GM21576 (cell line): ENCODE data around the gene C1QTNF6.

Source experiments
- ATAC-seq: cut with Tn5 transposase; IDR thresholded peaks from one replicate; pipeline ENCODE4 v1.9.1; 2021; ENCODE audit warnings: mild to moderate bottlenecking, moderate library complexity; ENCODE audit not compliant: unreplicated experiment

Gene C1QTNF6

DNA sequence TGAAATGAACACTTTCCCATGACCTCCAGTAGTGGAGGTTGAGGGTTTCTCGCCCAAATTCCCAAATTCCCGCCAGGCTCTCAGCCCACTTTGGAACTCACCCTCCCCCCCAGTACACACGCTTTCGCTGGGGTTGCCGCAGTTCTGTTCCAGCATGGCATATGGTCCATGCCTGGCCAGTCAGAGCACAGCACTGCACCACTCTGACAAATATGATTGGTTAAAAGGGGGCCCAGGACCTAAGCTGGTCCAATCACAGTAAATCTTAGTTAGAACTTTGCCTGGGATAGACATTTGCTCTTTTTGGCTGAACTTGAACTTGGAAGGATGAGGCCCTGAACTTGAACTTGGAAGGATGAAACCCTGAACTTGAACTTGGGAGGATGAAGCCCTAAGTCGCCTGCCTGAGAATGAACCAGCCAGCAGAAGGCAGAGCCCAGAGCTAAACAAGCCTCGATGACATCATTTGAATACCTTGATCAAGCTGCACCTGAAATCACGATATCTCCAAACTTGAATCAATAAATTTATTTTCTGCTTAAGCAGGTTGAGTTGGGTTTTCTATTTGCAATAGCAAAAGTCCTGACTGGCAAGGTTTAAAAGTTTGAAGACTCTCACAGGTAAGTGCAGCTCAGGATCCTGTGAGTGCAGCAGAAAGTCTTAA is 36.8 kb upstream of the C1QTNF6 start:
- no peak for ATAC-seq

DNA sequence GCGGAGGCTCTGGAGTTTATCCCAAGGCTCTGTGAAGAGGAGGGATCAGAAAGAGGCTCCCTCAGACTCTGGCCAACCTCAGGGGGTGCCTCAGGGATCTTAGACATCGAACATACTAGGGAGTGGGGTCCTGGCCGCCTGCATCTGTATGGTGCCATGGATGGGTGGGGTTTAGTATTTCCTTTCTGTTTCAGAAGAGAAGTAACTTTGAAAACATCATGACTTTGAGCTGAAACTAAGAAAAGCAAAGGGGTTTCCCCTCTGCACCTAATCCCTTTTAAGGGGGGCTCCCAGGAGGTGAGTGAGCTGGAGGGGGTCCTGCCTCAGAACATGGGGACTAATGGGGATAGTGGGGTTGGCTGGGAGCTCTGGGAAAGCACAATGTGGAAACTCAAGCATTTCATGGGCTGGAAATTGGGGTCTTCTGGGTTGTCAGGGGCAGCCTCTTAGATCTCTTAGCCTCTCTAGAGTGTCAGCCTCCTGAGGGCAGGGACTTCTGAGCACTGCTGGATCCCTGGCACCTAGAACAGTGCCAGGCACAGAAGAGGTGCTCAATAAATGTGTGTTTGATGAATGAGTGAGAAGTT is 36.0 kb upstream of the C1QTNF6 start:
- ATAC-seq, result no peak

DNA sequence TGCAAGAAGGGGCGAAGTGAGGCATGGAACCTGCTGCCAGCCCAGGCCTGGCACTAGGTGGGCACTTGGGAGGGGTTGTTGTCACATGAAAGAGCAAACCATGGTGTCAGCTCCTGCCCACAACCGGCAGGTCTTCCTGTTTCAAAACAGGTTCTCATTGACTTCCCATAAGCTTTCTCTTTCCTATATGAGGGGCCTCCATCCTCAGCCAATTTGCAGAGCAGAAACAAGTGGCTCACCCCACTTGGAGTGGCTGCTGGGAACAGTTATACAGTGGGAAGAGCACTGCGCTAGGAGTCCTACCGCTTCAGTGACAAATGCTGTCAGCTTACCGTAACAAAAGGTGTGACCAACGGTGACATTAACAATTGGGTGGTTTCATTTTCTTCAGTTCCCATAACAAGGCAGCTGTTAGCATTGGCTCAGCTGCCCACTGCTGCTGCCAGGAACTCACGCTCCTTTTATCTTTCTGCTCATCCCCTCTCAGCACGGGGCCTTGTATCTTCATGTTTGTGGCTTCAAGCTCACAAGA is 34.5 kb upstream of the C1QTNF6 start:
- no peak for ATAC-seq

DNA sequence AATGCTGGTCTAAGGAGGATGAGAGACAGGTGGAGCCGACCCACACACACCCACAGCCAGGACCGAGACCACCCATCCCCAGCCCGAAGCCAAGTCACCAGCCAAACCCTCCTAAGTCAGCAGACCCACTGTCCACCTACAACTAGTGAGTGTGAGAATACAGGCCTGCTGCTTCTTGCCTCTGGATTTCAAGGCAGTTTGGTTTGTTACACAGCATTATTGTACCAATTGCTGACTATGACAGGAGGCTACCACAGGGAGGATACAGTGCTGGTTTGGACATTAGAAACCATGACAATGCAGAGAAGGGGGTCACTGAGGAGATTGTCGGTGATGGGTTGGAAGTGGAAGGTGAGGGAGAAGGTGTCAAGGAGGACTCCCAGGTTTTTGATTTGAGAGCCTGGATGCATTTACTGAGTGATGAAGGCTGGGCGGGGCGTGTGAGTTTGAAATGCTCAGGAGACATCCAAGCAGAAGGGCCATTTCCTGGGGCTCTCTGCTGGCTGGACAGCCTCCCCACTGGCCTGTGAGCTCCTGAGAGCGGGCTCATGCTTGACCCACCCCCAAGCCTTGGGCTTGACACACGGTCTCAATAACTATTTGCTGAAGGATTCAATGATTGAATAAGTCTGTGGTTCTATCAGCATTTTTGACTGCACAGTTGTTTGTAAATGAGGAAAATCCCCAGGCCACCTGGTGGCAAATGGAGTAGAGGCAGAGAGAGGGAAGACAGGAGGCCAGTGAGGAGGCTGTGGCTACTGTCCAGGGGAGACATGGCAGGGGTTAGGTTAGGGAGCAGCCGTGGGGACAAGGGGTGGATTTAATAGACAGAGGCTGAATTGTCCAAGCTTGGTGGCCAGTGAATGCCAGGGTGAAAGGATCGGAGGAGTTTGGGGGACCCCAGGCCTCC is 33.6 kb upstream of the C1QTNF6 start:
- no peak for ATAC-seq

DNA sequence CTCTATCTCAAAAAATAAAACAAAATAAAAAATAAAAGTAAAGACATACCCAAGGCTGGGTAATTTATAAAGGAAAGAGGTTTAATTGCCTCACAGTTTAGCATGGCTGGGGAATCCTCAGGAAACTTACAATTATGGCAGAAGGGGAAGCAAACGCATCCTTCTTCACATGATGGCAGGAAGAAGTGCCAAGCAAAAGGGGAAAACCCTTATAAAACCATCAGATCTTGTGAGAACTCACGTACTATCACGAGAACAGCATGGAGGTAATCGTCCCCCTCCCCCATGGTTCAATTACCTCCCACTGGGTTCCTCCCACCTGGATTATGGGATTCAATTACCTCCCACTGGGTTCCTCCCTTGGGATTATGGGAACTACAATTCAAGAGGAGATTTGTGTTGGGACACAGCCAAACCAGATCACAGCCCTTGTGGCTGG is 32.5 kb upstream of the C1QTNF6 start:
- ATAC-seq, result no peak

DNA sequence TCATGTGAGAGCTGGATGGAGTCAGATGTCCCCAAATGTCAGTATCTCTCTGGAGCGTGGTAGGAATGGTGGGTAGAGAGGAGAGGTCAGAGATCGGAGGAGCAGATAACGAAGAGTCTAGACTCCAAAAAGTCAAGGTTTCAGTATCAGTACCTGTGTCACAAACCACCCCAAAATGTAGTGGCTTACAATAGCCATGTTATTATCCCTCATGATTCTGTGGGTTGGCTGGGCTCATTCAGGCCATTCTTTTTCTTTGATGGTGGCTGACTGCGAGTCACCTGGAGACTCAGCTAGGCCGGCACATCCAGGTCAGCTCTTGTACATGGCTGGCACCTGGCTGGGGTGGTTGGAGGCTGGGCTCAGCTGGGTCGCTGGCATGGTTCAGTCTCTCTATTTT is 31.5 kb upstream of the C1QTNF6 start:
- no peak for ATAC-seq

DNA sequence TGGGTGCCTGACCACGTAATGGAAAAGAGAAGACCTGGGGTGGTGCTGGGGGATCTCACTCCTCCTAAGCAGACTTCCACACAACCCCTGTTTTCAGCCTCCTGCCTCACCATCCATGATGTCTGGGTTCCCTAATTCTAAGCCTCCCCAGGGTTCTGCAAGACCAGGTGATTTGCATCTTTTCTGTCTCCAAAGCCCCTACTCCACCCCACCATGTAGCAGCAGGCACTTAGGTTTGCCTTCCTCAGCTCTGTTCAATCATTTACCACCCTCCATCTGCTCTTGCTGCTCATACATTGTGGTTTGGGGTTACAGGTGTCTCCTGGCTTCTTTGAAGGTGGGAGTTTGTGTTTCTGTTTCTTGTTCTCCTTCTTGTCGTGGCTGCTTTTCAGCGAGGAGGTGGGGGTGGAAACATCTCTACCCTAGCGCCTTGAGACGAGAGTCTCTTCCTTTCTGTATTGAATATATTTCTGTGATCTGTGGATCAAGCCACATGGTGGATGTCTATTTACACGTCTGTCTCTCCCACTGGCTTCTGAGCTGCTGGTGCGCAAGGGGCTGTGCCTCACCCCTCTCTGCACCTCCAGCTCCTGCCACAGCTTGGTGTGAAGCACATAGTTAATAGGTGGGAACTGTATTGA is 30.8 kb upstream of the C1QTNF6 start:
- peak; percentile 74 for ATAC-seq

DNA sequence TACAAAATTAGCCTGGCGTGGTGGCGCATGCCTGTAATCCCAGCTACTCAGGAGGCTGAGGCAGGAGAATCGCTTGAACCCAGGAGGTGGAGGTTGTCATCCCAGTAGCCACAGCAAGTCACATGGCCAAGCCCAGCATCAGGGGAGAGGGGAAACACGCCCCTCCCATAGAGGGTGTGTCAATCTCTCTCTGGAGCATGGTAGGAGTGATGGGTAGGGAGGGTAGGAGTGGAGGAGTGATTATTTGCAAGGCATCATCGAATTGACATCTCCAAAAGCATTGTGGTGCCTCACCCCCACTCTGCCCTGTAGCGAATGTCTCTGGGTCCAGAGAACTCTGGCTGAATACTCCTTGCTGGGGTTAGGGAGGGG is 30.3 kb upstream of the C1QTNF6 start:
- no peak for ATAC-seq

DNA sequence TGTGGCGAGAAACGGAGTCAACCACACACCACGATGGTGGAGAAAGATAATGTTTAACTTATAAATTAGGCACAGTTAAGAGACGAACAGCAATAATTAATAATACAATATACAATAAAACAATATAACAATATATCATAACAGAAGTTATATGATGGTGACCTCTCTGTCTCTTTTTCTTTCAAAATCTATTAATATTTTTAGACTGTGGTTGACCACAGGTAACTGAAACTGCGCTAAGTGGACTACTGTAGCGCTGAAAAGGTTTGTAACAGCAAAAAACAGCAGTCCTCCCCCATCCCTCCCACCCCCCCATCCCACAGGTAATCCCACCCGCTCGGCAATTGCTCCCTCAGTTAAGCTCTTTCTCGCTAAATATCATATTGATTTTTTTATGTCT is 27.8 kb upstream of the C1QTNF6 start:
- ATAC-seq, result no peak

DNA sequence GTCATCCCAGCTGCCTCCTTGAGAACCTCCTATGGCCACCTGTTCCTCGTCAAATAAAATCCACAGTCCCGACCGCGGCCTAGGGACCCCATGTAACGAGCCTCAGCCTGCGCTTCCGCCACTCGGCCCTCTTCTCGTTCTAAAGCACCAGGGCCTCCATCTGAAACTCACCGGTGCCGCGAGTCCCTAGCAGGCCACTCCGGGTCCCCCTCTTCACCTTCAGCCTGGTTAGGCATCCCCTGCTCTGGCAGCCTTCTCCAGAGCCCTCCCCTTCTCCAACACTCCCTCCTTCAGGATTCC is 26.6 kb upstream of the C1QTNF6 start:
- no peak for ATAC-seq

DNA sequence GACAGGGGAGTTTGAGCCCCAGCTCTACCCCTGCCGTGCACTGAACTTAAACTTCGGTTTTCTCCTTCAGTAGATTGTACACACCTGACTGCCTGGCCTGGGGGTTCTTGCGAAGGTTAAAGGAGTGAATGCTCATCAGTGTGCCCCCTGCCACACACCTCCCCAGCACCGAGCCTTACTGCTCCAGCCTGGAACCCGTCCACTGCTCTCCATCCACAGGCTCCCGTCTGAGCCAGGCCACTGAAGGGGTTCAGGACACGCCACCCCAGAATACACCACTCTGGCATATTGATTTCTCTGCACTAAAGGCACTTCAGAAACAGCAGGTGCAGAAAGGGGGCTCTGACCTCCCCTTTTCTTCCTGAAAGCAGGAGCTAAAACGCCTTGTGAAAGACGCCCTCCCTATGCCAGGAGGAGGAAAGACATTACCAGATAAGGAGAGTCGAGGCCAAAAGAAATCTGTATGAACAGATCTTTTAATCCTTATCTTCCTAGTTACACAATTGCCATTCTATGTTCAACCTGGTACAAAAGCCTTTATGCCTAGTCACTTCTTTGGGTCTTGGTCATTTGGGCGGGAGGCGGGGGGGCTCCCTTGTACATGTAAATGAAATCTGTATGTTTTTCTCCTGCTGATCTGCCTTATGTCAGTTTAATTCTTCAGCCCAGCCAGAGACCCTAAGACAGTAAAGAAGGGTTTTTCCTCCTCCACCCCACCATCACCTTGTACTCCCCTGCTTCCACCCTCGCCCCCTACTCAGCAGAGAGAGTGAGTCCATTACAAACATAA is 26.1 kb upstream of the C1QTNF6 start:
- ATAC-seq, result no peak

DNA sequence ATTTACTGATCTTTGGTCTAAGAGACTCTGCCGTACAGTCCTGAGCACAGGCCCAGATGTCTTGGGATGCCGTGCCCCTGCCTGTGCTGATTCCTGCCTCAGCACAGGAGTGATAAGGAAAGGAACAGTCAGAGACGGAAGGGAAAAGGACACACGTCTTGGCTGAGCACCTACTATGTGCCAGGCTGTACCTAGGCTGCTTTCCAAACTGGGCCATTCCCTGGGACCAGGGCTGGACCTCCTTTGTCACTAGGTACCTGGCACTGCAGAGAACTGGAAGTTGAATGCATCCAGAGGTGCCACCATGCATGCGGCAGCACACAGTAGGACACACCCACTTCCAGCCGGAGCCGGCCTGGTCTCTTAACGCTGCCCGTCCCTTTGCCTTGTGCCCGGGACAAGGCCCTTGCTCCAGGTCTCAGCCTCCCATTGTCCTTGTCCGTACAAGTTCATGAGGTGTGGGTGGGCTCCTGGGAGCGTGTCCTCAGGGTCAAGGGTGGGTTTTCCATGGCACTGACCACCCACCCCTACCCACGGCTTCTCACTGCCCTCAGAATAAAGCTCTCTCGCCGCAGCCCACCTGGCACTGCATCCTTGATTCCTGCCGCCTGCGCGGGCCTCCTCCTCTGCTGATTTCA is 25.3 kb upstream of the C1QTNF6 start:
- ATAC-seq, result no peak

DNA sequence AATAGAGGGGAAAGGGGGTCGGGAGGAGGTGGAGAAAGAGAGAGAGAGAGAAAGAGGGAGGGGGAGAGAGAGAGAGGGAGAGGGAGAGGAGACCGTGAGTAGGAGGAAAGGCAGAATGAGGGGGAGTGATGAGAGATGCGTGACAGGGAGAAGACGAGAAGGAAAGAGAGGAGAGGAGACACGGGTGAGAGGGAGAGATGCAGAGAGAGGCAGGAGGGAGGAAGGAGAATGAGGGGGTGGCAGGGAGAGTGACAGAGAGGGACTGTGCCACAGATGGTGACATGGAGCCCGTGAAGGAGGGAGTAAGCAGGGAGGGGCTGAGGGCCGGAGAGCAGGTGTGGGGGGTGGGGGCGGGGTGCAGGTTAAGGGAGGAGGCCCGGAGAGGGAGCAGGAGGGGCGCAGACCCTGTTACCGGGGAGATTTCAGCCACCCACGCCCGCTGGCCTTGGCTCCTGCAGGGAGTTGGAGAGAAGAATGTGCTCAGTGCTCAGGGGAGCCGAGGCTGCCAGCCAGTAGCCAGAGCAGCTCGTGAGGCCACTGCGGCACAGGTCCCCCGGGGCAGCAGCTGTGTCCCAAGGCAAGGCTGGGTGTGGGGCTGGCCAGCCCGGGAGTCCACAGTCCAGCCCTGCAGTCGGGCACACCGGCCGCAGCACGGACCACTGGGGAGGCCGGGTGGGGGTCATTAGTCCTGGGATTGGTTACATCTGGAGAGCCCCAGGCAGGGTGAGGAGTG is 24.3 kb upstream of the C1QTNF6 start, which contains the start of gene SSTR3:
Gene SSTR3 (minus strand): TSS at position 304 of the 733 bp plus-strand sequence. CDS start 4,674 bp downstream, outside the sequence.
- no peak for ATAC-seq

DNA sequence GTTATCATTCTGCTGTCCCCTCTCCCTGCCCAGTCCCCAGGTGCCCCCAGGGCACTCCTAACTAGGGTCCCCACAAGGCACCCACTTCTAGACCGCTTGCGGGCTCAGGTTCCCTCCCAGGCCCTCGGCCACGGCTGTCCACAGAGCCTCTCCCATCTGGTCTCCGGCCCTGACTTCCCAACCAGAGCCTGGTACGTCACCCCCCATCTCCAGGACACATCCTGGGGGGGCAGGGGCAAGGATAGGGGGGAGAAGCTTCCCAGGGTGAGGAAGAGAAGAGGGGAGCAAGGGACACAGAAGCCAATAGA is 23.8 kb upstream of the C1QTNF6 start:
- no peak for ATAC-seq

DNA sequence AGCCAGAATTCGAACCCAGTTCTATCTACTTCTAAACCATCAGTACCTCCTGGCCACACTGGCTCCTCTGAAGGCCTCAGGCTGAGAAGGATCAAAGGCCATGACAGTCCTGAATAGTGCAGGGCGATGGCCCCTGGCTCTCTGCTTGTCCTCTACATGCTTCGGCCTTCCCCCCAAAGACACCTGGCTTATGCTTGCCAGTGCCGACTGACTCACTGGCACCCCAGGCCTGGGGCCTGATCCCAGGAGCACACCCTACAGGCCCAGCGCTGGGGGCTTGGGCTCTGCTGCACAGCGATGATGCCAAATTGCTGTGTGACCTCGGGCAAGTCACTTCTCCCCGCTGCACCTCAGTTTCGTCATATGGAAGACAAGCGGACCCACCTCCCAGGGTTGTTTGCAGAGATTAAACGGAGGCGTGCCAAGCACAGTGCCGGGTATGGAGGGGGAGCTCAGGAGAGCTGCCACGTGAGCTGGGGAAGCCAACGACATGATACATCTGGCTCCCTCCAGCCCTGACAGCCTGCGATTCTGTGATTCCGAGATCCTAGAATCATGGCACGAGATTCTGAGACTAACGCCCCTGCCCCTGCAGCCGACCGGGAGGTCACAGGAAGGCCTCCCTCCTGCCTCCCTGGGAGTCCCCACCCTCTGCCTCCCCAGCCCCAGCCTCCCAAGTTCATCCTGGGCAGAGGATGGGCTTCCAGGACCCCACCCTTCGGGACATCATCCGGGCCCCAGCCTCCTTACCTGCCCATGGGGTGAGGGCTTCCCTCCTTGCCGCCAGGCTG is 23.2 kb upstream of the C1QTNF6 start:
- no peak for ATAC-seq

DNA sequence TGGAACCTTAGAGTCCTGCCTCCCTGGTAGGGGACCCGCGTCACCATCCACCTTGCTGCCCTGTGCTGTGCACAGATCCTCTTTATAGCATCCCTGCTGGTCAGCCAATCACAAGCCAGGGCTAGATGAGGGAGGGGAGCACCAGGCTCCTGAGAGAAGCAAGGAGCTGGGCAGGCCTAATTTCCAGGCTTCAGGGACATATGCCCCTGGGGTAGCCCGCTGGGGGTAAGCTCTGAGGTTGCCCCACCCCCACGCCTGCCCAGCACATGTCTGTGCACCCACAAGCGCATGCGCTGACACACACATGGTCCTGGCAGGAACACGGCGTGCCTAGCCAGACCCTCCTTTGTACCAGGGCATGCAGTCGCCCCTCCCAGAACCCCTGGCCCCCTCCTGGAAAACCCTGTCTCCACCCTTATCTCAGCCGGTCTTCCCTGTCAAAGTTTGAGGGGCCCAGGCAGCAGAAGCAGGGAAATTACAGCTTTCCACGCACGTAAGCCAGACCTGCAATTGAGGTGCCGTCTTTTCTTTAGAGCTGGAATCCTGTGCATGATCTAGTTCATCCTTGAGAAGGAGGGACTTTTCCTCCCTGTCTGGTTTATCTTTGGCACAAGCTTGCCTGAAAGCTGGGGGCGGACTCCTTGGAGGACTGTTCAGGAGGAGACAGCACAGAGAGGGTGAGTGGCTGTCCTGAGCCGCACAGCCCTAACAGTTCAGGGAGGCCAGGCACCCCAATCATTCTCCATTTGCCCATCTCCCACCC is 22.2 kb upstream of the C1QTNF6 start:
- no peak for ATAC-seq

DNA sequence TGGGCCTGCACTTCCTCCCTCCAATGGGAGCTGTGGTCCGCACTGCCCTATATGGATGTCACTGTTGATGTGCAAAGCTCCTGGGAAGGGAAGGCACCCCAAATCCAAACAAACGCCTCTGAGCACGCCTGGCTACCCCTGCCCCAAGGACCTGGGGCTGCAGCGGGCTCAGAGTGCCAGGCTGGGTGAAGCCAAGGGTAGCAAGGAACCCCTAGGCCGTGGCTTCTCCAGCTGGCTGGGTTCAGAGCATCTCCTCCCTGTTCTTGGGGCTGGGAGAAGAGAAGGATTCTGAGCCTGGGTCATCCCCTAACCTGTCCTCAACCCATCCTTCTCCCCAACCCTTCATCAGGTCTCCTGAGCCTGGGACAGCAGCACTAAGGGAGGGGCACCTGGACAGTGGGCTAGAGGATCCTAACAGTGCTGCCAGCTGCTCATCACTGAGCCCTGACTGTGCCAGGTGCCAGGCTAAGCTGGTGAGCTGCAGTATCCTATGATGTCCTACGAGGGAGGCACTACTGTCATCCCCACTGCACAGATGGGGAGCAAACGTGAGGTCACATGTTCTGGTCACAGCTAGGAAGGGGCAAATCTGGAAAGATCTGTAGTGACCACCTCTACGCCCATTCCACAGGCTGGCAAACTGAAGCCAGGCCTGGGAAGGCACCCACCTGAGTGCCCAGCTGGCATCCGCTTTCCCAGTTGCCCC is 21.2 kb upstream of the C1QTNF6 start:
- no peak for ATAC-seq
